NOMO-1 treated with dmso at 0.1 percent for 144 hours (cell line): ENCODE results near the gene DOP1A.

ENCODE experiments used
- DNase-seq: peaks from one replicate; lab custom pipeline; 2025; ENCODE audit not compliant: unreplicated experiment; lab: John Stamatoyannopoulos, UW

The DOP1A gene

DNA sequence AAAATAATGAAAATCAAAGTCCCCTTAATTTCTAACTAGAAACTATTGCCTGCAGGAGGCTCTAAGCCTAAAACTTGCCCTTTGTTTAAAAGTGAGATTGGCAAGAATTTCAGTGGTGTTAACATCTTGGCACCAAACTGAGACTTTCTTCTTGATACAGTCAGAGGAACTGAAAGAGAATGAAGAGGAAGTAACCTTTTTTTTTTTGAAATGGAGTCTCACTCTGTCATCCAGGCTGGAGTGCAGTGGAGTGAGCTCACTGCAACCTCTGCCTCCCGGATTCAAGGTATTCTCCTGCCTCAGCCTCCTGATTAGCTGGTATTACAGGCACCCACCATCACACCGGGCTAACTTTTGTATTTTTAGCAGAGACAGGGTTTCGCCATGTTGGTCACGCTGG is 3.6 kb downstream of the DOP1A start:
- DNase-seq, result peak; percentile 53

DNA sequence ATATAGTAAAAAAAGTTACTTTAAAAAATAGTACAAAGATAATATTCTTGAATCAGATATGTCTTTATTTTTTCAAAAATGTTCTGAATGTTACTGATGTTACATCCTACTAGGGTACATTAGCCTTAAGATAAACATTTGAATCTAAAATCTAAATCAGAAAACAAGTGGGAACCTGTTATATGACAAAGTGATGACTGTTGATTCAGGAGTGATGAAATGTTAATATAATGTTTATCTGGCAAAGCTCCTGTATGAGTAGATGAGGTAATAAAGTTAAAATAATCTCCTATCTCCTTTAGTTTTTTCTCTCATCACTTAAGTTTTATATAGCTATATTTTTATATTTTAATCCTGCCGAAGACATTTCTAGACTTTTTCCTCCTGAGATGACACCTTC is 4.2 kb downstream of the DOP1A start:
- no peak for DNase-seq

DNA sequence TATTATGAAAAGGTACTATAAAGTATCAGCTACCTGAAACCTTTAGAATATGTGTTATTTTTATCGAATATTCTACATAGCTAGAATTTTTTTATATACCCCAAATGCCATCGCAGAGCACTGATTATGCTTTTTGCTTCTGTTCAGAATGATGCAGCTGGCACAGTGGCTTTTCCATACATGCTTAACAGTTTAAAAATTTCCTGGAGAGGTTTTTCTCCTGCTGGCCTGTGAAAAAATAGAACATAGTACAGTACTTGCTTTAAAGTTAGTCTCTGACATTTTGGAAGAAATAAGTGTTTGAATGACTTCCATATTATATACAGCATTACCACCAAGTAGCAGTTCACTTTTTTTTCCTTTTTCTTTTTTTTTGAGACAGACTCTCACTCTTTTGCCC is 5.3 kb downstream of the DOP1A start:
- no peak for DNase-seq

DNA sequence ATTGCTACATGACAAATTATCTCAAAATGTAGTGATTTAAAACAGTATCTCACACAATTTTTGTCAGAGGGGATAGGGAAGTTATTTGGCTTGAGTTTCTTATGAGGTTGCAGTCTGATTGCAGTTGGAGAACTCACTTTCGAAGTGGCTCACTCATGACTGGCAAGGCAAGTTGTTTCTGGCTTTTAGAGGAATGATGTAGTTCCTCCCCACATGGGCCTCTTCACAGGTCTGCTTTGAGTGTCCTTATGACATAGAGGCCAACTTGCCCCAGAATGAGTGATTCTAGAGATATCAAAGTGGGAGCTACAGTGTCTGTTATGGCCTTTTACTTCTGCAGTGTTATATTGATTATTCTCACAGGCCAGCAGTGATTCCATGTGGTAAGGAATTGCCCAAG is 6.1 kb downstream of the DOP1A start:
- DNase-seq, result peak; percentile 7

DNA sequence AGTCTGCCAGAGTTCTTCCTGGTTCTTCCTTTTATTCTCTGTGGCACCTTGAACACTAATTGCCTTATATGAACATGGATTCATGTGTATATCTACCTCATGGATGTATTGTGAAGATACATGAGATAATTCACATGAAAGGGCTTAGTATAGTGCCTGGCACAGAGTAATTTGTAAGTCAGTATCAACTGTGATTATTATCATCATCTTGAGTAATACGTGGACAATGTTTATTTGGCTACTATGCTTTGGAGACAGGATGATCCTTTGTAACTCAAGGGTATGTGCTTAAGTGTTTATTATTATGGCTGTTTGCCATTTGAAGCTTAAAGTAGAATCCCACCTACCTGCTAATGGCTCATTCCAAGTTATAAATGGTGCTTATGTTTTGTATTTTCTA is 16.0 kb downstream of the DOP1A start:
- no peak for DNase-seq

- no peak for DNase-seq
These were observed 19.3 kb downstream of the DOP1A start for GRCh38 chr6:83086751-83087150.

DNA sequence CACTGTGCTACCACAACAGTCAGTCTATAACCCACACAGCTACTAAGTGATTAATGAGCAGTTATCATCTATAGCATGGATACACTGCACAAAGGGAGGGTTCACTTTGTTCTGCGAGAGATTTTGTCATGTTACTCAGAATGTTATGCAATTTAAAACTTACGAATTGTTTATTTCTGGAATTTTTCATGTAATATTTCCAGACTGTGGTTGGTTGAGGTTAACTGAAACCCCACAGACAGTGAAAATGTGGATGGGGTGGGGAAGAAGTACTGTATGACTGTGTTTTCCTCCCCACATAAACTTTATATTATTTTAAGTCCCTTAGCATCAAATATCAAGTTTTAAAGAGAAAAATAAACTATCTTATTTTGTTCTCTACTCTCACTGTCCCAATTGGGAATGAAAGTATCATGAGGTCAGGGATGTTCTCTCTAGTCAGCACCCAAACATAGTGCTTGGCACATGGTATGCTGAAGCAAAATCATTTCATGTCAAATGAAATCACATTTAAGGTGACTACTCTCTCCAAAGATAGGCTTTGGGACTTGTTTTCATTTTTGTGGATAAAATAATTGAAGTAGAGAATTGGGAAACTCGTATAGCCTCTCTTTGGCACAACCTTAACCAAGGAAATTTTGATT is 25.4 kb downstream of the DOP1A start:
- DNase-seq, result no peak

DNA sequence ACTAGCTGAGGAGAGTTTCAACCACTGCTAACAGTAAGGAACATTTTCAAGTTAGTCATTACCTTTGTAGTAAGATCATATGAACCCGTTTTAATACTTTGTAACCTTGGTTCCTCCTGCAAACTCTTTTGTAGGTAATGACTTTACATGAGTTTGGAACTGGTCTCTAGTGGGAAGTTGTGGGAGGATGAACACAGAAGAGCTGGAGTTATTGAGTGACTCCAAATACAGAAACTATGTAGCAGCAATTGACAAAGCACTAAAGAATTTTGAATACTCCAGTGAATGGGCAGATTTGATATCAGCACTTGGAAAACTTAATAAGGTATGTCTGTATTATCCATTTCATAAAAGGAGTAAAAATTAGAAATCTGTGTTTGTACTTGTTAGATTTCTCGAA is 29.3 kb downstream of the DOP1A start:
- DNase-seq, result no peak

DNA sequence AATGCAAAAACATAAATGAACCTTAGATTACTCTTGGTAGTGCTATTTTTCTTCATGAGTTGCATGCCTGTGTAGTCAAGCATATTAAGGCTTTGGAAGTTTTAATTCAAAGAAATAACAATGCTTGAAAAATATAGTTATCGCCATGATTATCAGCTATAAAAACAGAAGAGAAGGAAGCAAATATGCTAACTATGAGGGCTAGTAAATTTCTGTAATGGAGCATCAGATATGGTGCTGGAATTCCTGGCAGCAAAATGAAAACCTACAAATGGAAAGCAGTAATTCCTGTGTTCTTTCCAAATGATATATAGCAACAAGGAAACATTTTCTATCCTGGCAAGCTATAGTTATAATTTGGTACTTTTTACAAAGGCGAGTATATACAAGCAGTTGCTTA is 29.7 kb downstream of the DOP1A start:
- DNase-seq, result no peak

GRCh38 chr6:83097675-83098074 is 30.2 kb downstream of the DOP1A start:
- DNase-seq, result no peak

- DNase-seq, result no peak
These were observed 31.1 kb downstream of the DOP1A start for GRCh38 chr6:83098589-83098988.

GRCh38 chr6:83108378-83108777 is 40.9 kb downstream of the DOP1A start:
- peak; percentile 53 for DNase-seq

DNA sequence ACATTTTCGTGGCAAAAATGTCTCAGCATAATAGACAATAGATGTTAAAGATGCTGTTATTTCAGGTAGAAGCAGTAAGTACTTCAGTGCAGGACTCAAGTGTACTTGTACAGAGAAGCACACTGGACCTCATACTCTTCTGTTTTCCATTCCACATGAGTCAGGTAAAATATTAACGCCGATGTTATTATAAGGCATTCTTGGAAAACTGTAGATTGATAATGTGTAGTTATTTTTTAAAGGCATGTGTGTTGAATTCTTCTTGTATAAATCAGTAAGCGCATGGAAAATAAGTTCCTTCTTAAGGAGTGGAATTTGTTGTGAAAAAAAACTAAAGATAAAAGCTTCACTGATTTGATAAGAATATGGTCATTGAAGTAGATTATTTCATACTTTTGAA is 45.8 kb downstream of the DOP1A start:
- no peak for DNase-seq

DNA sequence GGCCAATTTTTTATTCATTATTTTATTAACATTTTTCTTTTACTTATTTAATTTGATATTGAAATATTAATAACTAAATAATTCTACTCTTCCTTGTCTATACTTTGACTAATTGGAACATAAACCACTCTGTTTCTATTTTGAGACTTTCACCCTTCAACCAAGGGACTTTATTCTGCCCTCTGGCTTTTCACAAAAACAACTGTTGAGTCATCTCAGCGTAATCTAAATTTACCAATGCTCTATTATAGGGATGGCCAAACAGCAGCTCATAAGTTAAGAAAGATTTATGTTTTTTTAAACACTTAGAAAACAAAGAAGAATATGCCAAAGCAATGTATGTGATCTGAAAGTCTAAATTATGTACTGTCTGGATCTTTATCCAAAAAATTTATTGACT is 46.7 kb downstream of the DOP1A start:
- DNase-seq, result no peak

- DNase-seq, result no peak
These were observed 50.3 kb downstream of the DOP1A start for GRCh38 chr6:83117802-83118201.

DNA sequence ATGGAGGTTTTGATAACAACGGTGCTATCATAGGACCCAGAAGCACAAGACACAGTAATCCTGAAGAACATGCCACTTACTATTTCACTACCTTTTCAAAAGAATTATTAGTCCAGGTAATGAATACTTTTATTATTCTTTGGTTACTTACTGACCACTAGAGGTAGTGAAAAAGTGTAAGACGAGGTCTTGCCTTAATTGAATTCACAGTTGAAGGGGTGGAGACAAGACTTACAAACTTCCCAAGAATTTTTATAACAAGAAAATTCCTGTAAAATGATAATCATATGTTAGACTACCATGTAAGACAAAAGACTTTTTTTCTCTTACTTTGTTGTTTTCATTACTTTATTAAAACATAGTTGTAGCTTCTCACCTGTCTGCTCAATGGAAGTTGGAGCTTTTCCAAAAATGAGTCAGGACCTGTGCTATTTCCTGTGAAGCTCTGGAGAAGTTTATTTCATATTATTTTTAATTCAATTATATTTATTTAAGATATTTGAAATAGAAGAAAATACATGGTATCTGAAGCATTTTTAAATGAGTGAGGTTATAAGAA is 52.4 kb downstream of the DOP1A start:
- no peak for DNase-seq

DNA sequence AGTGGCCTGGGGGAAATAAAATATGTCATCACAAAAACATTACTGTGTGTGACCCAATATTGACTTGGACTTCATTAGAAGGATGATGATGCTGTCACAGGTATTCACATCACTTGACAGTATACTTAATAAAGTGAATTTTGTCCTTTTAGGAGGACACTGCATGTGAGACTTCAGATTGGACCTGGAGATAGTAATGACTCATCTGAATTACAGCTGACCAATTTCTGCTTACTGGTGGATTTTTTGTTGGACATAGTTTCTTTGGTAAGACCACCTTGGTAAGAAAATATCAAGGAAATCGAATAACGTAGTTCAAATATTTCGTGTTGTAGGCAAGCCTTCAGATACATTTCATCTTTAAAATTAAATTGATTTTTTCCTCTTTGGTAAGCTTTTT is 57.1 kb downstream of the DOP1A start:
- no peak for DNase-seq

- no peak for DNase-seq
These were observed 58.0 kb downstream of the DOP1A start for GRCh38 chr6:83125425-83125824.

DNA sequence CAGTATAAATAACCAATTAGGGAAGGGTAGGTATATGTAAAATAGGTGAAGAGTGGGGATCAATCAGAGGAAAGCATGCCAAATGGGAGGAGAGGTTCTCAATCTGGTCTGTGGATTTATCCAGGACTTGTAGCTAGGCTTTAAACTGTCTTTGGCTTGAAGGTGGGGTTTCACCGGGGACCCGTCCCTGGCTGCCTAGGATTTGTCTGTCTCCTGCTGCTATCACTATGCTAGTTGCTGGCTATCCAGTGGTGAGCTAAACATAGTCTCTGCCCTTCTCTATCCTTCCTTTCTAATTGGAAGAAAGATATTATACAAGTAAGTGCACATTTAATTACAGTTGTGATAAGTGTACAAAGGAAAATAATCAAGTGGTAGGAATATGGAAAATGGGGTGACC is 58.8 kb downstream of the DOP1A start:
- no peak for DNase-seq

DNA sequence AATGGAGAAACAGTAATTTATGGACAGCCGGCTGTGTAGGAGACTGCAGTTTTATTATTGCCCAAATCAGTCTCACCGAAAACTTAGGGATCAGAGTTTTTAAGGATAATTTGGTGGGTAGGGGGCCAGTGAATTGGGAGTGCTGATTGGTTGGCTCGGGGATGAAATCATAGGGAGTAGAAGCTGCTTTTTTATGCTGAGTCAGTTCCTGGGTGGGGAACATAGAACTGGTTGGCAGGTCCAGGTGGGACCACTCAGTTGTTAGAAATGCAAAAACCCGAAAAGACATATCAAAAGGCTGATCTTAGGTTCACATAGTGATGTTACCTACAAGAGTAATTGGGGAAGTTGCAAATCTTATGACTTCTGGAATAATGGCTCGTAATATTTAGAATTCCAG is 59.3 kb downstream of the DOP1A start:
- no peak for DNase-seq

DNA sequence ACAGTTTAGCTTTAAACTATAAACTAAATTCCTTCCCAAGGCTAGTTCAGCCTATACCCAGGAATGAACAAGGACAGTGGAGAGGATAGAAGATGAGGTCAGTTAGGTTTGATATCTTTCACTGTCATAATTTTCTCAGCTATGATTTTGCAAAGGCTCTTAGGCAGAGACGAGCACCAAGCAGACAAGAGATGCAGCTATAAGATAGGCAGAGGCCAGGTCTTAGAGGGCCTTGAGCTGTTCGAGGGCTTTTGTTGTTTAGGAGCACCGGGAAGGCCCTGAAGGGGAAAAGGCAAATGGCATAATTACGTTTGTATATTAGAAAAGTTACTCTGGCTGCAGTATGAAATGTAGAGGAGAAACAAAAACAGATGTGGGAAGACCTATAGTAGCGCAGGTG is 59.8 kb downstream of the DOP1A start:
- DNase-seq, result no peak

- DNase-seq, result no peak
These were observed 60.5 kb downstream of the DOP1A start for GRCh38 chr6:83127976-83128375.

DNA sequence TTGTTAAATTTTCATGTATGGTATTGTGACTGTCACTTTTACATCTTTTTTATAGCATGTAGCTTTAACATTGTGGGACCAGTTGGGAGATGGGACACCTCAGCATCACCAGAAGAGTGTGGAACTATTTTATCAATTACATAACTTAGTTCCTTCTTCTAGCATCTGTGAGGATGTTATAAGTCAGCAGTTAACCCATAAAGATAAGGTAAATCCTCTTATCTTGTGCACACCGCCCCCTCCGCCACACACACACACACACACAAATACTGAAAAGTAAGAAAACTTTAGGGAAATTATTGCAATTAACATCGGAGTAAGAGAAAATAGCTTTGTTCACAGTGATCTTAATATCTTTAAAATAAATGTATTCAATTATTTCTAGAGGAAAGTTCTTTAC is 64.7 kb downstream of the DOP1A start:
- no peak for DNase-seq
